GM19397 (cell line): ENCODE measurements around the gene SETD5.

Experiments
- ATAC-seq: cut with Tn5 transposase; IDR thresholded peaks from one replicate; pipeline ENCODE4 v1.9.1; 2021; ENCODE audit warnings: mild to moderate bottlenecking, moderate library complexity; ENCODE audit not compliant: unreplicated experiment

The SETD5 gene

DNA sequence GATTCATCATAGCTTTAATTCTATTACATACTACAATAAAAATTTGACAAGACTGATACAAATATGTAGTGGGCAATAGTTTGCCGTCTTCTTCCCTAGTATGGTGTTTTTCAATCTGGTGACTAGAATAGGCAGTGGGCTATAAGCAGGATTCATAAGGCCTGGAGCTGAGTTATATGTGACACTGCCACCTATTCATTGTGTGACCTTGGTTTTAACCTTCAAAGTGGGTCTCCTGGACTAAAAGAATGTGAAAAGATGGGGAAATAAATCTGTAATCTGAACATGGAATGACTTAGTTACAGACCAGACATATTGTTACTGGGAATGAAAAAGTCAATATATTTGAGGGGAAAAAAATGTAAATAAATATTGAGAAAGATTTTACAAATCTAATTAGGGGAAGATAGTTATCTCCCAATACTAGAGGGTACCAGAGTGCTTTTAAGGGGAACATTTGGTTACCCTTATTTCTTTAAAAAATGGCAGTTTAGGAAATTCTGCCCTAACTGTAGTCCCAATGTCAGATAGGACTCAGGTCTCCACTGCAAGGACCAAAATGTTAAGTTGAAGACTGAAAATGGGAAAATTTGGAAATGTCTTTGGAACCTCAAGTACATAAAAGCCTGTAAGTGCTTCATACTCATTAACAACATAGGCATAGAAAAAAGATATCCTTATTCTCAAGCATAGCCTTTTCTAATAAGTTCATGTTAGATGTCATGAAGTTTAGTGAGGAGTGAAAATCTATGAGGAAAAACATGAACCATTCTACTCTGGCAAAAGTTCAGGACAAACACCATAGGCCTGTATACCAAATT lies 10.7 kb upstream of the SETD5 start:
- no peak for ATAC-seq

DNA sequence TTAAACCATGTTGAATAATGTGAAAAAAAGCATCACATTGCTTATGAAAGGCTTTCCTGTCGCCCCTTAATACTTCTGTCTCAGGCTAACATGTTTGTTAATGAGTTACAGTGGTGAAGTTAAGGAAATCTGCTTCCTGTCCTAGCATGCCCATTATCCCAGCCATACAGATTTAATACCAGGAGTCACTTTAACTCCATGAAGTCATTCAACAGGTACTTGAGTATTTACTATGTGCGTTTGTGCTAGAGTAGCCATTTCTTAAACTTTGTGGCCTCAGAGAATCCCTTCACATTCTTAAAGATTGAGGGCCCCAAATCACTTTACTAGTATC lies 10.1 kb upstream of the SETD5 start:
- ATAC-seq, result no peak

DNA sequence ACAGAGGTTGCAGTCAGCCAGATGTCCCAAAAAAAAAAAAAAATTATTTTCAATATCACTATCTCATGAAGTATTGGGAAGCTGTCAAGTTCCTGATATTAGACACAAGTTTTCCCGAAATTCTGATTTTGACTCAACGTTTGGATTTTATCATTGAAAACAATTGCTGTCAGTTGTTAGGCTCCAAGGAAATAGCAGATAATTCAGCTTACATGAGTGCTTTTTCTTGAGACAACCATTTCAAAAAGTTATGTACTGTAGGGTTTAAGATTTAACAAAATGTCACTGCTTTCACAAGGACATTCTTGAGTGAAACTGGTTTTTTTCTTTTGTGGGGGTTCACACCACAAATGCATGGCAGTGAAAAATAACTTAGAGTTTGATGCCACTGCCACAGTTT lies 9.3 kb upstream of the SETD5 start:
- no peak for ATAC-seq

DNA sequence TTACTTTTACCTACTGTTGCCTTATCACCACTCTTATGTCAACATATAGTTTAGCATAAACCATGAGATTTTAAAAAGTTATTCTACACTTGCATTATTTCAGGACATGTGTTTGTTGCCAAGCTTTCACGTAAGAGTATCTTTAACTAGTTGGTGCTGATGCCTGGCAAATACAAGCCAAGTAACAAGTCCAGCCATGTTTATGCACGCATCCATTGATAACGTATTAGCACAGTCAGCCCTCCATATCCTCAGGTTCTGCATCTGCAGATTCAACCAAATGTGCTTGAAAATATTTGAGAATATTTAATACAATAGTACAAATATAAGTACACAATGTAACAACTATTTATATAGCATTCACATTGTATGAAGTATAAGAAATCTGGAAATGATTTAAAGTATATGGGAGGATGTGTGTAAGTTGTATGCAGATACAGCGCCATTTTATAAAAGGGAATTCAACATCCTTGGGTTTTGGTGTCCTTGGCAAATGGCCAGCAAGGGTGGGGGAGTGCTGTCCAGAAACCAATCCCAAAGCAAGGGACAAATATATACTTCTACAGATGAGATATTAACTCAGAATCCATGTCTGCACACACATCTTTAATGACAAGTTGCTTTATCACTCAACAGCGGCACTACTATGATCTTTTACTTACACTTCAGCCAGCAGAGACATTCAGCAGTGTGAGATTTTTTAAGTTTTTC lies 8.7 kb upstream of the SETD5 start:
- no peak for ATAC-seq

DNA sequence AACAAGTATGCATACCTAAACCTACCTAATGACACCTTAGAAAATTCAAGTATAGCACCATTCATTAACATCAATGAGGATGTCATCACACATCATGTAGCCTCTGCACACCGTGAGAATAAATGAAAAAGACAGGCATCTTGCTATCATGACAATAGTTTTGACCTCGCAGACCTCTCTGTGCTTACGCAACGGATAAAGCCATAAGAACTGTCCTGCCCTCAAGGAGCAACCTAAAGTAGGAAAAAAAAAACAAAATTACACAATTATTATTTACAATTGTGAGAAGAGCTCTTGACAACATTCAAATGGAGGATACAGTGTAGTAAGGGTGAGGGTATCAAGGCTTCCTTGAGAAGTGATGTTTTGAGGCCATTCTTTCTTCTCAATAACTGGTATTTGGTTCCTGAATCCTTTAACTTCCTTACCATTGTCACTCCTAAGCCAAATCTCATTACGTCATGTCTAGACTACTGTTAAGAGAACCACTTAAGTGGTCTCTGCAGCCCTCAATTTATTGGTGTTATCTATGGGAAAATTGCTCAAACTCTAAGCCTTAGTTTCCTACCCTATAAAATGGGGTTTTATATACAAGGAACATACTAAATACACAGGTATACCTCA lies 7.0 kb upstream of the SETD5 start:
- ATAC-seq, result no peak

DNA sequence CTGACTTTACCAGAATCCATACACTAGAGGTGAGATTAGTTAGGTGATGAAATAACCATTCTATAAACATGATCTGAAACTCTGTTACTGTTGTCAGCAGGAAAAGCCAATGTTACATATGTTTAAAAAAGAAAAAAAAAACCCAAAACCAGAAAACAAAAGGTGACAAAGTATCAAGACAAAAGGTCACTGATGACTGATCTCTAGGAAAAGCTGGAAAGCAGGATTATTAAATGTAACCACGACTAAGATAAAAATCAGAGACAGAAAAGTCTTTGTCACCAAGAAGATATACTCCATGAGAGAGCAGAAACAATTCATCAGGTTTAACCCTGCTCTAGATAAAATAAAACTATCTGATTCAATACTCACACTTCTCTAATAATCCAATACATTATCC lies 5.4 kb upstream of the SETD5 start:
- ATAC-seq, result no peak

DNA sequence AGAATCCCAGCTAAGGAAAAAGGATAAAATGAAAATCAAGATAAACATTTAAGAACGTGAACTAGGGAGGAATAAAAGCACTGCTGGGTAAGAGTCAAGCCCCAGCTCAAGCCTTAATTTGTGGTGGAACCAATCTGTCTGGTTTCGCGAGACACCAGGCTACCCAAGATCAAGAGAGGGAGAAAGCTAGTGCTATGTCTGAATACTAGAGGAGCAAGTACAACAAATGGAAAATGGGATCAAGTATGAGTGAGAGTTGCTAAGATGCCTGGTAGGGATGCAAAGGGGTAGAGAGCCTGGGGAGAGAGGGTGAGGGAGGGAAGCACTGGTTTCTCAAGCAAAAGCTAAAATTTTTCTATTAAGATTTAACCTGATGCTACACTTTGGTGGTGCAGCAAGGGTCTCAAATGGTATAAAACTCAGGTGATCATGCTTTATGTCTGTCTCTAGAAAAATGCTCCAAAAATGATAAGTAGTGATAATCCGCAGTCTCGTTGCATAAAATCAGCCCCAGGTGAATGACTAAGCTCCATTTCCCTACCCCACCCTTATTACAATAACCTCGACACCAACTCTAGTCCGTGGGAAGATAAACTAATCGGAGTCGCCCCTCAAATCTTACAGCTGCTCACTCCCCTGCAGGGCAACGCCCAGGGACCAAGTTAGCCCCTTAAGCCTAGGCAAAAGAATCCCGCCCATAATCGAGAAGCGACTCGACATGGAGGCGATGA lies 1.7 kb upstream of the SETD5 start:
- ATAC-seq, result no peak

DNA sequence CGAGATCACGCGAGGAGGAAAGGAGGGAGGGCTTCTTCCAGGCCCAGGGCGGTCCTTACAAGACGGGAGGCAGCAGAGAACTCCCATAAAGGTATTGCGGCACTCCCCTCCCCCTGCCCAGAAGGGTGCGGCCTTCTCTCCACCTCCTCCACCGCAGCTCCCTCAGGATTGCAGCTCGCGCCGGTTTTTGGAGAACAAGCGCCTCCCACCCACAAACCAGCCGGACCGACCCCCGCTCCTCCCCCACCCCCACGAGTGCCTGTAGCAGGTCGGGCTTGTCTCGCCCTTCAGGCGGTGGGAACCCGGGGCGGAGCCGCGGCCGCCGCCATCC lies 1.1 kb upstream of the SETD5 start:
- ATAC-seq, result peak; percentile 14

DNA sequence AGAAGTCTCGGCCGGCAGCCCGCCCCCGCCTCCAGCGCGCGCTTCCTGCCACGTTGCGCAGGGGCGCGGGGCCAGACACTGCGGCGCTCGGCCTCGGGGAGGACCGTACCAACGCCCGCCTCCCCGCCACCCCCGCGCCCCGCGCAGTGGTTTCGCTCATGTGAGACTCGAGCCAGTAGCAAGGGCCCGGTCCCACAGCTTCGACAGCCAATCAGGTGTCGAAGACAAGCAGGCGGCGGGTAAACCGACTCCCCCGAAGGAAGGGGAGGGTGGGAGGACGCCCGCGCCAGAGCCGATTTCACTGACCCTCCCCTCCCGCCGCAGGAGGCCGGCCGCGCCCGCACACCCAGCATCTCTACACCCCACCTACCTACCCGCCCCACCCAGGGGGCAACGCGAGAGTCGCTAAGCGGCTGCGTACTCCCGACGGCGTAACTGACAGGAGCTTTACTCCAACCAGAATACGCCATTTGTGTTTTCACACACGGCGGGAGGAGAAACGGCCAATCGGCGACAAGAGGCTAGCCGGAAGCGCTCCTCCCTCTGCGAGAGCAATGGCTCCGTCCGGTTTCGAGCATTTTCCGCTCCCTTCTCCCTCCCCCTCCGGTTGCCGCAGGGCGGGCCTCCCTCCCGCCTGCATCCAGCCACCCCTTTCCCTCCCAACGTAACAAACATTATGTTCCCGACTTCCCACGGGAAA lies 633 bp upstream of the SETD5 start:
- ATAC-seq, result peak; percentile 71

DNA sequence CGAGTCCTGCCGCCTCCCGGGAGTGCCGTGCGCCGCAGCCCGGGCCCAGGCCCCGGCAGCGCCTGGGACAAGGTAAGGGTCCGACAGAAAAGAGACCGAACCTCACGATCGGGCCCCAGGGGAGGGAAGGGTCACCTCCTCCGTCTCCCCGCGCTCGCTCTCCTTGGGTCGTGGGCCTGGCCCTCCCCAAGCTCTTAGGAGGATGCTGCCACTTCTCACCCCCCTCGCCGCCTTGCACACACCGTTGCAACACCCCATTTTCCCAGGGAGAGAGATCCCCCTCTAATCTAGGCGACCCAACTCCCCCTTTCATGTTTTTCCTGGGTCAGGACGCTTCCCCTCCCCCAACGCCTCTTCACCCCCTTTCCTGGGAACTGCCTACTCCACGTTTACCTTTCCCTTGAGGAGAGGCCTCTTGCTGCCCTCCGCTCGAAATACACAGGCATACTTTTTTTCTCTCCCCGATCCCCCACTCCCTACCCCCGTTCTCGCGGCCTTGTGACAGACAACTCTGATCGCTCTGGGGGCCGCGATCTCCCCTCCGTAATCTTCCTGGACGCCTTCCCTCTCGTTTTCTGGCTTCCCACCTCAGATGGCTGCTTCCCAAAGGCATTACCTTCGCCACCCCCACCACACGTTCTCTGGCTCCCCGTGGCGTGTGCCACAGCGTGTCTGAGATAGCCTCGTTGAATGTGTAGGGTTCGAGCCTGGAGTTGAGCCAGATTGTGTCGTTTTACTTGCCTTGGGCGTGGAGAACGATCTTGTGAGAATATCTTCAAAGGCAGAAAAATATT lies 688 bp downstream of the SETD5 start:
- no peak for ATAC-seq

DNA sequence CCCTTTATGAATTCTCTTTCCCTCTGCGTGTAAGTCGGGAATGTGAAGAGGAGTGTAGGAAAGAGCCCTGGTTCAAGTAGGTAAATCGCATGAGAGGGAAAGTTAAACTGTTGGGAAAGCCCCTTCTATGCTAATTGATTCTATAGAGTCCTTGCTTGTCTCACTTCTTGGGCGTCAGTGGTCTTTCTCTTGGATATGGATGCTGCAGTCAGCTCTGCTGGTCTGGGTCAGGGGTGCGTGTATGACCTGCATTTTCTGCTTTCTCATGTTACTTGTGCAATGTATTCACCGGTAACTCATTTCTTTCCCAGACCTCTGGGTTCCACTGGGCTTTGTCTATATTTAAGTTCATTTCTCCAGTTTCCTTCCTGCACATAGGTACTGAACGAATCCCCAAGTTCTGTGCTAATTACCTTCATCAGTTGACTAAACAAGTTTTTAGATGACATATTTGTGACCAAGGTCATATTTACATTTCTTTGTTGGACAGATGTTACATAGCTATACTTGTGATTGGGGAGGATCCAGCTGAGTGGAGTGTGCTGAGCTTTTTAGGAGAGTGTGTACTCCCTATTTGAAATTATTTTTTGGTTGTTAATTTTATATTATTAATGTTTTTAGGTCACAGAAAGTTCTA lies 1.4 kb downstream of the SETD5 start:
- ATAC-seq, result no peak

DNA sequence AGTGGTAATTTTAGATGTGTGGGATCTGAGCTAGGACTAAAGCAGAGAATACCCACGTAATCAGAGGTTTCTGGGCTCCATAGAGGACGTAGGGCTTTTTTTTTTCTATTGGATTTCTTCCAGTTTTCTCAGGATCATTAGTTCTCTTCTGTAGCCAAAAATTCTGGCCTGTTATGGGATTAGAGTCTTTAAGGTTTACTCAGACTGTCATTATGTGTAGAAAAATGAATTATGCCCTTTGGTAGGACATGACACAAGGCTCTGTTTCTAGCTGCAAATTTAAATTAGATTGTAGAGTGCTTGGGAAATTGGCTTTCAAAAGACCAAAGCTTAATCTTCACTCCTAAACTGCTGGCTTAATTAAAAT lies 1.9 kb downstream of the SETD5 start:
- ATAC-seq, result no peak

DNA sequence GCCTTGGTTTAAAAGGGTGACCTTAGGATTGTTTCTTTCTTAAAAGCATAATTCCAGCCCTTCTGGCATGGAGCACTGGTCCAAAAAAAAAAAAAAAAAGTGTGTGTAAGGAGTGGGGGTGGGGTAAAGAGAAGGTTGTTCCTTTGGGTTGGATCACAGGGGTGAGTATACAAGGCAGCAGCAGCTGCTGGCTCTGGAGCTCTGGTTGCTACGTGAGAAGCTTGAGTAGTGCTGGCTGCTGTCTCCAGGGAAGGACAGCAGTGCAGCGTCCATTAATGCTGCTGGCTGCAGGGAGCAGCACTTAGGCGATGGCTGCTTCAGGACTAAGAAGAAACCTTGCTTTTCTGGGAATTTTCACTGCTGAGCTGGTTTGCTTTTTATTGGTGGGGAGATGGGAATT lies 2.3 kb downstream of the SETD5 start:
- ATAC-seq, result no peak

DNA sequence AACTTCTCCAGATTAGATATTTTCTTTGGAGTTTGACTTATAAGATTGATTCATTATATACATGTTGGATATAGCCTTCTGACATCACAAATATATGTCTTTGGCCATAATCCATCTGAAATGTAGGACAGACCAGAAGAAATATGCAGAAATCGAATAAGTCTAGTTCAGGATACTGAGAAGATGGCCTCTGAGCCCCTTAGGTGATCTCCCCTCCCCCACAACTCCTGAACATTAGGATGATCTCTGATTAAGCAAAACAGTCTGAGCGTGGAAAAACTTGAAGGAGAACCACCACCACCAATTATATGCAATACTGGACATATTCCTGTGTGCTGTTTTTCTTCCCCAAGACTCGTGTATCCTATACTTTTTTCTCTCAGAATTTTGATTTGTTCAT lies 3.2 kb downstream of the SETD5 start:
- ATAC-seq, result no peak

DNA sequence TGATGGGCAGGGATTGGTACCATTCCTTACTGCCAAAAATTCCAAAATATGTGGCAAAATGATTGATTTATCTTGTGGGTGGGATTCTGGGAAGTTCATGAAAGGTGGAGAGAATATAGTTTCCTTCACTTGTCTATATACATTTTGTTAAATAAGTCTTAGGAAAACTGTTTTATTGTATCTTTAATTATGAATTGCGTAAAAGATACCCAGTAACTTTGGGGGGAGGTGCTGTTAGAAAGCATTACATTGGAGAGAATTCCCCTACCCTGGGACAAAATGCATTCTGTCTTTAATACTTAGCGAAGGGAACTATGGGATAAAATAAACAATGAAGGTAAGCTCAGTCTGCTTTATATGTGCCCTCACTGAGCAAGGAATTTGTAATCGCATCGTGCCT lies 4.6 kb downstream of the SETD5 start:
- ATAC-seq, result no peak

DNA sequence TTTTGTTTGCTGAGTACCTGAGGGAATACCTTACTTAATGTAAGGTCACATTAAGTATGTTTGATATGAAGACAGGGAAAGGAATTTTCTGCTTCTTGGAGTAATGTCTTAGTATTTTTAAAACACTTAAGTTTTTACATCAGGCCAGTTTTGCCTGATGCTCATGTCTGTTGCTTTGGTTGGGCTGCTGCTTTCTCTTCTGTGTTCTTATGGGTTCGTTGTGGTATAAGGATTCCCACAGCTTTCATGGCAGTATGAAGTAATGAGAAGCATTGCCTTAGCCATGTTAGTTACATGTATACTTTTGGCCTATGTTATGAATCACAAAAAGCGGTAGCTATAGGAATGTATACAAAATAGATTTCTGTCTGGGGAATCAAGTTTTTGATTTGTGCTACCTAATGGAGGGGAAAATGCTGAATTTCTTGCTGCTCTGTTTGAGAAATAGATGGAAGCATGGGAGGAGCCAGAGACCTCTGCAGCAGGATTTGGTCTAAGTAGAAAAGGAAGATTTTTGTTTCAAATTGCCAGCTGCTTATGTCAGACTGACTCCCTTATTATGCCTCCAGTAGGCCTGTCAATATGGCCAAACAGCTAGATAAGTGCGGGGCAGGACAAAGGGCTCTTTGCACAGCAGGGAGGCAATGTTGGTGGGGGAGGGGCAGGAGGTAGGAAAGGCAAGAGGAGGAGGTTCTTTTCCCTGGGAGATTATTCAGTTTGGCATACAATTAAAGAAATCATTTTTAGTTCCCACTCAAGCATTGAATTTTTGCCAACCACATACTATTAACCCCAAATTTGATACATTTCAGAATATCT lies 5.2 kb downstream of the SETD5 start:
- no peak for ATAC-seq

DNA sequence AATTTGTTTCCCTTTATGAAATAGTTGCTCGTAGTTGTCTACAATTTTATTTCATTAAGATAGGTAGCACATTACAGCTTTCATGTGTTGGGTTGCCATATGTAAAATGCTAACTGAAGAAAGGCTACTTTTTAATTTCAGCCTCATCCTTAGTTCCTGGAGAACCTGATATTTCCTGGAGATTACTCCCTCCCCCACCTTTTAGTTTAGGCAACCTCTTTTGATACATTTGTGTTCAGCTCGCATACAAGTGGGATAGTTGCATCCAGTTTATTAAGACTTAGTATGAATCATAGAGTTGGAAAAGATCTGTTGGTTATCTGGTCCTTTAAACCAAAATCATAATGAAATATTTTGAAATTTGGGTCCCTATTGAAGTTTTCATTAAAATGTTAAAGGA lies 6.0 kb downstream of the SETD5 start:
- ATAC-seq, result no peak

DNA sequence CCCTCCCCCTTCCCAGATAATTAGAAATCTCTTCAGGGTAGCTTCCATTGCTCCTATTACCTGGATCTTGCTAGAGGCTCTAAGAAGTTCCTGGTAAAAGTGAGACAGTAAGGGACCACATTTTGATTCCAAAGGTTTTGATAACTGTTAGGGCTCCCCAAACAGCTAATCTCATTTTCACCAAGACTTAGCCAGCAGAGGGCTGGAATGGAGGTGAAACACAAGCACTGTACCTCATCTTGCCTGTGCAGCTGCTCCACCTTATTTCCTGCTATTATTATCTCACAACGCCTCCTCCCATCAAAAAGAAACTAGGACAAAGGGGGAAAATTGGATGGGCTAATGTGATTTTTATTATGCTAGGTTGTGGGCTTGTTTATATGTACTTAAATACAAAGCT lies 7.3 kb downstream of the SETD5 start:
- no peak for ATAC-seq

DNA sequence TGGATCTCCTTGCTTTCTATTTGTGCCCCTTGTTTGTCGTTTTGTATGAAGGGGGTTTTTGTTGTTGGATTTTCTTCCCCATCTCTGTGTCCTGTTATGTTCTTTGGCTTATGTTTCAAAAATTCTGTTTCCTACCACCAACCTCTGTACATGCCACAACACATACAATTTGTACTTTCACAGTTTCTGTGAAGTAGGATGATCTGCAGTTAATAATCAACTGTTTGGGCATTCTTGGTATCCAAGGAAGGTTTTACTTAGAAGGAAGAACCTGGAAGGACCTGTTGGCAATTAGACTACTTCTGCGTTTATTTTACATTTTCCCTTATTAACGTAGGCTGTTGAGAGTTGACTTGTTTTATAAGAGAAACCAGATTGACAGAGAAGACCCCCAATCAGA lies 8.3 kb downstream of the SETD5 start:
- no peak for ATAC-seq
